CD8-positive, alpha-beta memory T cell (primary cell): ENCODE results near the gene MAGEA9B. TPM values are rescaled to one million over a fixed set of nuclear protein-coding genes. Genes with fewer than 3 reads are reported as not detected.
"Not testable (repeated sequence)": the region's sequence is repeated elsewhere in the genome, so short reads cannot be mapped to it uniquely, and the experiment has no call there.

Experiments used
- CTCF ChIA-PET: fragments of 350-600 bp; sonication (Branson Sonifier 250); formaldehyde crosslinking; loops from one replicate; lab custom pipeline; 2021; ENCODE audit warnings: antibody characterized with exemption; lab: Charles Lee
- POLR2A ChIA-PET: fragments of 350-600 bp; sonication (Branson Sonifier 250); formaldehyde crosslinking; loops from one replicate; lab custom pipeline; 2021; ENCODE audit warnings: antibody characterized with exemption; lab: Charles Lee
- DNase-seq, 5 donors: peaks; one replicate each; pipeline versions ENCODE4 v3.0.0 to v3.0.0-alpha.2; 2020 to 2022; ENCODE audit warnings: mixed read lengths in 1 of 5
- H3K27ac ChIP-seq: one replicate; pipeline ENCODE4 v1.7.0; 2013; ENCODE audit warnings: low read depth, mild to moderate bottlenecking, low read length, moderate library complexity
- H3K27me3 ChIP-seq: 2 replicates; pipeline ENCODE4 v1.7.0; 2013; ENCODE audit warnings: low read length, mild to moderate bottlenecking; ENCODE audit not compliant: insufficient read depth, poor library complexity, severe bottlenecking
- H3K36me3 ChIP-seq: 2 replicates; pipeline ENCODE4 v1.7.0; 2013; ENCODE audit warnings: mild to moderate bottlenecking, low read length, moderate library complexity; ENCODE audit not compliant: insufficient read depth
- H3K4me1 ChIP-seq: 2 replicates; pipeline ENCODE4 v1.7.0; 2013; ENCODE audit warnings: mild to moderate bottlenecking, low read length, moderate library complexity; ENCODE audit not compliant: insufficient read depth
- H3K4me3 ChIP-seq: 2 replicates; pipeline ENCODE4 v1.7.0; 2013; ENCODE audit warnings: mild to moderate bottlenecking, low read length
- H3K9me3 ChIP-seq: 2 replicates; pipeline ENCODE4 v1.7.0; 2013; ENCODE audit warnings: mild to moderate bottlenecking, low read length
- H3K27ac Mint-ChIP-seq, 8 donors: one replicate each; pipeline ENCODE4 v1.8.0; 2020 to 2021; ENCODE audit warnings: mixed read lengths in 8 of 8, mild to moderate bottlenecking in 6 of 8, inconsistent platforms in 3 of 8, moderate library complexity in 3 of 8
- H3K27me3 Mint-ChIP-seq, 2 donors: one replicate each; pipeline ENCODE4 v1.8.0; 2020 to 2021; ENCODE audit warnings: mixed read lengths in 2 of 2, mild to moderate bottlenecking in 1 of 2, moderate library complexity in 1 of 2
- H3K36me3 Mint-ChIP-seq, 3 donors: one replicate each; pipeline ENCODE4 v1.8.0; 2020 to 2021; ENCODE audit warnings: mixed read lengths in 3 of 3, inconsistent platforms in 1 of 3, mild to moderate bottlenecking in 1 of 3
- H3K4me1 Mint-ChIP-seq, 3 donors: one replicate each; pipeline ENCODE4 v1.8.0; 2020 to 2021; ENCODE audit warnings: mixed read lengths in 3 of 3, inconsistent platforms in 1 of 3, mild to moderate bottlenecking in 1 of 3
- H3K4me3 Mint-ChIP-seq, 7 donors: one replicate each; pipeline ENCODE4 v1.8.0; 2020 to 2021; ENCODE audit warnings: mixed read lengths in 7 of 7, mild to moderate bottlenecking in 6 of 7, moderate library complexity in 4 of 7, inconsistent platforms in 2 of 7
- H3K9me3 Mint-ChIP-seq, 5 donors: one replicate each; pipeline ENCODE4 v1.8.0; 2020 to 2022; ENCODE audit warnings: mixed read lengths in 5 of 5, mild to moderate bottlenecking in 3 of 5, moderate library complexity in 2 of 5, inconsistent platforms in 1 of 5
- polyA plus RNA-seq: library from polyadenylated mRNA; unstranded; fragments of 300-500 nt; fragmentation: Illumina TruSeq; gene quantifications from one replicate; pipeline ENCODE4 v1.2.3, GENCODE V29; 2021
- total RNA-seq, 2 experiments: library from RNA; stranded (reverse); gene quantifications; one replicate each; pipeline ENCODE4 v1.2.3, GENCODE V29; 2021

MAGEA9B gene
- total and polyA plus RNA-seq, 3 experiments from 2014 or later, result not detected

DNA sequence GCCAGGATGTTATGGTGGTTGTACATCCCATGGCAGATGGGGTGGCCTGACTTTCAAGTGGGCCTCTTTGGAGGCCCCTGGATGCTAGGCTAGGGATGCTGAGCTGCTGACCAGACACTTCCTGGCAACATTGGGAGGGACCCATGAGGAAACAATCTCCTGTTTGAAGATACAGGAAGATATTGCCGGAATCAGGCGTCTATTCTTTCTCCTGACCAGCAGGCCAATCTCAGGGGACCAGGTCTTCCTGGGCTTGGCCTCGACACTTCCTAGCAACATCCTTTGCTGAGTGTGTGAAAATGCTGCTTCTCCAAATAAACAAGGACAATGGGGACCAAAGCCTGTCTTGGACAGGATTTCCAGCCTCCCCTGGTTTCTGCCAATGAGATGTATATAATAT is 39.5 kb downstream of the MAGEA9B start:
- H3K4me1 Mint-ChIP-seq, H3K27ac Mint-ChIP-seq, H3K27ac ChIP-seq, DNase-seq, H3K4me1 ChIP-seq, H3K4me3 ChIP-seq, H3K36me3 ChIP-seq, POLR2A ChIA-PET, H3K27me3 Mint-ChIP-seq, H3K27me3 ChIP-seq, H3K9me3 ChIP-seq, H3K9me3 Mint-ChIP-seq, H3K4me3 Mint-ChIP-seq, CTCF ChIA-PET: not testable (repeated sequence)
- peaks cover 0 to 12% (median 0%) of the 10 kb centered on the region in 3 donors for H3K36me3 Mint-ChIP-seq

DNA sequence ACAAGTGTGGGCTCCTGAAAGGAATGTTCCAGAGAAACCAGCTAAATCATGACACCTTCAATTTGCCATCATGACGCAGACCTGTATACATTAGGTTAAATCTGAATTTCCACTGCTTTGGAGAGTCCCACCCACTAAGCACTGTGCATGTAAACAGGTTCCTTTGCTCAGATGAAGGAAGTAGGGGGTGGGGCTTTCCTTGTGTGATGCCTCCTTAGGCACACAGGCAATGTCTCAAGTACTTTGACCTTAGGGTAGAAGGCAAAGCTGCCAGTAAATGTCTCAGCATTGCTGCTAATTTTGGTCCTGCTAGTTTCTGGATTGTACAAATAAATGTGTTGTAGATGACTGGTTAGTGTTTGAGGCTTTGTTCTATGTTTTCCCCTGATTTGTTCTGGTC is 40.3 kb downstream of the MAGEA9B start:
- H3K9me3 ChIP-seq, H3K36me3 ChIP-seq, H3K27me3 Mint-ChIP-seq, H3K27me3 ChIP-seq, H3K27ac ChIP-seq, DNase-seq, H3K4me1 Mint-ChIP-seq, H3K27ac Mint-ChIP-seq, H3K9me3 Mint-ChIP-seq, H3K4me3 ChIP-seq, H3K4me1 ChIP-seq, CTCF ChIA-PET, POLR2A ChIA-PET, H3K4me3 Mint-ChIP-seq: not testable (repeated sequence)
- peaks cover 0 to 12% (median 0%) of the 10 kb centered on the region in 3 donors for H3K36me3 Mint-ChIP-seq

- H3K9me3 ChIP-seq, H3K4me3 ChIP-seq, H3K4me3 Mint-ChIP-seq, H3K27me3 Mint-ChIP-seq, H3K27ac ChIP-seq, POLR2A ChIA-PET, CTCF ChIA-PET, H3K4me1 ChIP-seq, H3K36me3 ChIP-seq, H3K4me1 Mint-ChIP-seq, H3K9me3 Mint-ChIP-seq, H3K27me3 ChIP-seq: not testable (repeated sequence)
- peak in 1 of 5 donors; percentile 10 for DNase-seq
- Mint-ChIP-seq H3K27ac (peak overlapping the region in 1 of 8 donors; percentile 35), H3K36me3 (peaks cover 0 to 14% (median 0%) of the 10 kb centered on the region in 3 donors)
These were observed 41.4 kb downstream of the MAGEA9B start for GRCh38 chrX:149545545-149546543.

GRCh38 chrX:149541521-149542047 is 45.7 kb downstream of the MAGEA9B start:
- Histone ChIP-seq H3K27me3 (no peaks in the 10 kb centered on the region), H3K36me3 (no peaks in the 10 kb centered on the region), H3K4me3 (peak overlapping the region; percentile 68), H3K27ac (peak overlapping the region; percentile 99), H3K4me1 (peaks cover 6% of the 10 kb centered on the region), H3K9me3 (no peaks in the 10 kb centered on the region)
- peak overlapping the region; percentile 67 to 98 (median 90) for H3K4me3 Mint-ChIP-seq
- POLR2A ChIA-PET, result no interaction called here
- no peak for DNase-seq
- no peaks in the 10 kb centered on the region for H3K27me3 Mint-ChIP-seq
- CTCF ChIA-PET, result interaction anchor here (1.0 to 3.6 kb wide), 3 partner anchors 14 to 37 kb away, joined by 4 to 34 read pairs (median 25); partner anchors contain the start of gene IDS
- H3K27ac Mint-ChIP-seq, result peak overlapping the region; percentile 87 to 100 (median 100)
- H3K9me3 Mint-ChIP-seq, result no peaks in the 10 kb centered on the region
- peaks cover 9 to 13% (median 12%) of the 10 kb centered on the region in 3 donors for H3K4me1 Mint-ChIP-seq
- H3K36me3 Mint-ChIP-seq, result peaks cover 0 to 15% (median 0%) of the 10 kb centered on the region in 3 donors

GRCh38 chrX:149540621-149541520 is 46.4 kb downstream of the MAGEA9B start, which contains the start of gene EOLA1:
EOLA1 (plus strand) TSS chrX:149541012; CDS start chrX:149545631, 4,619 bp downstream.
- peaks cover 6% of the 10 kb centered on the region for H3K4me1 ChIP-seq
- peak within 1 kb of the TSS; percentile 99 for H3K27ac ChIP-seq
- H3K4me3 ChIP-seq, result peak within 1 kb of the TSS; percentile 68
- Mint-ChIP-seq H3K27ac (peak within 1 kb of the TSS; percentile 87 to 100 (median 100)), H3K9me3 (no peaks in the 10 kb centered on the region), H3K36me3 (peaks cover 0 to 15% (median 0%) of the 10 kb centered on the region in 3 donors), H3K27me3 (no peaks in the 10 kb centered on the region), H3K4me3 (peak within 1 kb of the TSS; percentile 67 to 98 (median 90)), H3K4me1 (peaks cover 9 to 13% (median 12%) of the 10 kb centered on the region in 3 donors)
- ChIA-PET CTCF (interaction anchor here (1.0 to 3.6 kb wide), 8 partner anchors 13 to 399 kb away, joined by 3 to 34 read pairs (median 6); partner anchors contain the start of genes EOLA2 and IDS), POLR2A (interaction anchor here (0.6 to 2.8 kb wide), 10 partner anchors 13 to 1628 kb away, joined by 3 to 25 read pairs (median 5); partner anchors contain the start of genes EOLA2 and IDS)
- no peaks in the 10 kb centered on the region for H3K36me3 ChIP-seq
- H3K9me3 ChIP-seq, result no peaks in the 10 kb centered on the region
- no peaks in the 10 kb centered on the region for H3K27me3 ChIP-seq
- DNase-seq, result peak; percentile 72 to 95 (median 90)

DNA sequence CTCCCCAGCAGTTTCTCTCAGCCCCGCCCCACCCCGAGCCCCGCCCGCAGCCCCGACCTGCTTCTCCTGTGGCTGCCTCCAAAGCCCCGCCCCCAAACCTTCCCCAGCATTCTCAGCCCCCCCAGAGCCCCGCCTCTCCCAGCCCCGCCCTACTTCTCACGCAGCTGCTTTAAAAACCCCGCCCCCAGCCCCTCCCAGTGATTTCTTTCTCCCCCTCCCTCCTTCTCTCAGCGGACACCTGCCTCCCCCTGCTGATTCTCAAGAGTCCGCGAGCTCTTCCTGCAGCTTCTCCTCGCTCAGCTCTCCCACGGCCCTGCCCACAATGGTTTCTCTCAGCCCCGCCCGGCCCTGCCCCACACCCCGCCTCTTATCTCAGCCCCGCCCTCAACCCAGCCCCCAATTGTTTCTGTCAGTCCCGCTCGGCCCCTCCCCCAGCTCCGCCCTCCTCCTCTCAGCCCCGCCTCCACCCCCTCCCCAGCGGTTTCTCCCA is 47.1 kb downstream of the MAGEA9B start:
- peak; percentile 82 to 95 (median 85) for DNase-seq
- H3K27ac ChIP-seq, result peak overlapping the region; percentile 99
- no peaks in the 10 kb centered on the region for H3K27me3 ChIP-seq
- Mint-ChIP-seq H3K4me1 (peaks cover 9 to 13% (median 12%) of the 10 kb centered on the region in 3 donors), H3K4me3 (peak overlapping the region; percentile 67 to 98 (median 90)), H3K9me3 (no peaks in the 10 kb centered on the region), H3K36me3 (peaks cover 0 to 14% (median 0%) of the 10 kb centered on the region in 3 donors), H3K27ac (peak overlapping the region; percentile 87 to 100 (median 100)), H3K27me3 (no peaks in the 10 kb centered on the region)
- H3K9me3 ChIP-seq, result no peaks in the 10 kb centered on the region
- H3K4me3 ChIP-seq, result peak overlapping the region; percentile 63
- H3K4me1 ChIP-seq, result peaks cover 6% of the 10 kb centered on the region
- no peaks in the 10 kb centered on the region for H3K36me3 ChIP-seq
- ChIA-PET CTCF (interaction anchor here (1.1 to 3.6 kb wide), 7 partner anchors 14 to 400 kb away, joined by 3 to 34 read pairs (median 6); partner anchors contain the start of genes EOLA2 and IDS), POLR2A (interaction anchor here (0.7 to 2.8 kb wide), 8 partner anchors 12 to 1628 kb away, joined by 3 to 25 read pairs (median 6); partner anchors contain the start of genes EOLA2 and IDS)
